A549 (cell line): ENCODE data around the gene TUBB1.

ENCODE experiments used
- BHLHE40 ChIP-seq: IDR thresholded peaks from 2 replicates; pipeline ENCODE4 v1.6.1; 2012; ENCODE audit warnings: low read depth, low read length, inconsistent platforms
- CTCF ChIP-seq: fragments of >200 bp; sonication (Bioruptor Twin); formaldehyde crosslinking; IDR thresholded peaks from 3 replicates; pipeline ENCODE4 v1.5.1; 2016
- EHF ChIP-seq: fragments of 250-450 bp; sonication (Bioruptor Pico); IDR thresholded peaks from 2 replicates; pipeline ENCODE4 v1.5.0; 2020; ENCODE audit warnings: mild to moderate bottlenecking
- EP300 ChIP-seq, 2 experiments: fragments of >200 bp; sonication (Bioruptor Twin); formaldehyde crosslinking; IDR thresholded peaks; 2 replicates in 1 of 2; 3 replicates in 1 of 2; pipeline ENCODE4 v1.6.1; 2016 to 2017
- TP53 ChIP-seq: fragments of 250-450 bp; sonication (Bioruptor Pico); IDR thresholded peaks from 2 replicates; pipeline ENCODE4 v1.5.0; 2021; ENCODE audit warnings: mild to moderate bottlenecking, moderate library complexity

GRCh38 chr20:59013031-59013951, 5.9 kb upstream of the TUBB1 start:
- no peak for TF ChIP-seq BHLHE40
- no peak for TF ChIP-seq TP53 (CRISPR knock-in tag)
- TF ChIP-seq CTCF, result no peak
- no peak for TF ChIP-seq EHF (CRISPR knock-in tag)
- TF ChIP-seq EP300 (IDR thresholded peaks at IDR 0.05), result no peak
